Large intestine (tissue), 3 donors: Measurements from ENCODE around the gene SMARCC1. TPM values are rescaled to one million over a fixed set of nuclear protein-coding genes. Genes with fewer than 3 reads are reported as not detected.

Experiments used
- DNase-seq, 2 donors: peaks; one replicate each; pipeline versions ENCODE4 v3.0.0 to v3.0.0-alpha.2; 2013
- H3K27ac ChIP-seq: one replicate; pipeline ENCODE4 v1.5.1; 2013; ENCODE audit warnings: low read length
- H3K27me3 ChIP-seq: 2 replicates; pipeline ENCODE4 v1.6.1; 2013; ENCODE audit warnings: low read length; ENCODE audit not compliant: control insufficient read depth, insufficient read depth
- H3K36me3 ChIP-seq: 2 replicates; pipeline ENCODE4 v1.6.1; 2013; ENCODE audit warnings: low read length; ENCODE audit not compliant: control insufficient read depth, insufficient read depth
- H3K4me1 ChIP-seq: one replicate; pipeline ENCODE4 v1.6.1; 2013; ENCODE audit warnings: low read length; ENCODE audit not compliant: control insufficient read depth, insufficient read depth
- H3K4me3 ChIP-seq: one replicate; pipeline ENCODE4 v1.5.1; 2013; ENCODE audit warnings: low read length
- H3K9me3 ChIP-seq: one replicate; pipeline ENCODE4 v1.6.1; 2013; ENCODE audit warnings: mild to moderate bottlenecking, low read depth, low read length, moderate library complexity; ENCODE audit not compliant: control insufficient read depth
- WGBS: methylation state at CpG from one replicate; pipeline ENCODE4 v1.1.5; 2013; ENCODE audit warnings: low lambda C conversion rate; ENCODE audit not compliant: insufficient coverage; 5-methylcytosine and 5-hydroxymethylcytosine counted together
- polyA plus RNA-seq: library from polyadenylated mRNA; unstranded; fragments of 120-200 nt; gene quantifications from one replicate; pipeline ENCODE4 v1.2.1, GENCODE V29; 2013

The SMARCC1 gene
- polyA plus RNA-seq, 1 donor, result 49.0 TPM

DNA sequence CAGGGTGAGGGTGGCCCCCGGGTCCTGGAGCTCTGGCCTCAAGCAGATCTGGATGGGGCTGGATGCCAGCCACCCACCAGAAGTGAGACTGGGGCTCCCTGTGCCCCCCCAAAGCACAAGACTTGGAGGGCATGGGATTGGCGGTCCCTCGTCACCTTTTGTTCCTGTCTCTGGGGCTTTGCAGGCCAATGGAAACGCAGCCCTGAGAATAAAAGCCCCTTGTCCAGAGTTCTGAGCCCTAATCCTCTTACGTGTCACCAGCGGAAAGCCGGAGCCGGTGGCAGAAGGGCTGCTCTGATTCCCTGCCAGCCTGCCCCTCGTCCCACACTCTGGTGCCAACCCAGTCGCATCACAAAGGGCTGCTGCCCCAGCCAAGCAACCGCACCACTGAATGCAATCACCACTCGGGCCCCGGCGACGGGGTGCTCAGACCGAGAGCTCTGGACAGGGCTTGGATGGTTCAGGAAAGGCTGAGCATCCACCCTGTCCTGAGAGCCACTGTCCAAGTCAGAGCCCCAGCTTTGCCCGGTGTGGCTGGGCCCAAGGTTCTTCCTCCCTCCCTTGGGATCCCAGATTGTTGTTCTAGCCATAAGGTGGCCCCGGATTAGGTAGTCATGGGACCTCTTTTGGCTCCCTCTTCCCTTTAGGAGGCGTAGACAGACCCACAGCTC, 245.3 kb downstream of the SMARCC1 start:
- no CpG with 5 or more reads among the region's 19 CpGs for WGBS
- Histone ChIP-seq H3K27ac (no peak overlapping the region), H3K27me3 (no peaks in the 10 kb centered on the region), H3K4me3 (no peak overlapping the region), H3K4me1 (no peaks in the 10 kb centered on the region), H3K36me3 (no peaks in the 10 kb centered on the region), H3K9me3 (no peaks in the 10 kb centered on the region)
- DNase-seq, result no peak

Other genes with a start within 250 kb of the SMARCC1 start
- 2.3 TPM for gene CSPG5, start 203.0 kb downstream of the SMARCC1 start, polyA plus RNA-seq
- 44.5 TPM for gene DHX30, start 21.2 kb upstream of the SMARCC1 start, polyA plus RNA-seq
- gene MAP4, start 234.5 kb upstream of the SMARCC1 start, polyA plus RNA-seq, result 96.4 TPM